22Rv1 (cell line): Measurements from ENCODE around the gene CISD3.

Experiments used
- CTCF ChIP-seq: fragments of 450-650 bp; IDR thresholded peaks from 2 replicates; pipeline ENCODE4 v1.5.1; 2017; ENCODE audit warnings: mild to moderate bottlenecking
- ZFX ChIP-seq: fragments of 450-650 bp; IDR thresholded peaks from 2 replicates; pipeline ENCODE4 v1.6.1; 2017; ENCODE audit warnings: antibody characterized with exemption, borderline replicate concordance

- no peak for TF ChIP-seq CTCF
- no peak for TF ChIP-seq ZFX
These were observed 18.7 kb downstream of the CISD3 start for GRCh38 chr17:38748892-38749222.
